Coronary artery (tissue), 2 donors: ENCODE results near the gene CCDC148.

ENCODE experiments used
- DNase-seq: peaks from one replicate; pipeline ENCODE4 v3.0.0-alpha.2; 2017; ENCODE audit warnings: low spot score
- H3K27ac ChIP-seq, 2 donors: fragments of 200-600 bp; sonication (generic); one replicate each; pipeline ENCODE4 v1.5.1; 2016 to 2019
- H3K4me3 ChIP-seq: fragments of 200-600 bp; sonication (generic); 2 replicates; pipeline ENCODE4 v1.5.1; 2016; ENCODE audit warnings: mild to moderate bottlenecking, moderate library complexity
- TF ChIP-seq, protein P1 (sequence below): fragments of 200-600 bp; sonication (generic); IDR thresholded peaks from one replicate; pipeline ENCODE4 v1.5.1; 2019; ENCODE audit warnings: antibody characterized with exemption

CCDC148 gene

DNA sequence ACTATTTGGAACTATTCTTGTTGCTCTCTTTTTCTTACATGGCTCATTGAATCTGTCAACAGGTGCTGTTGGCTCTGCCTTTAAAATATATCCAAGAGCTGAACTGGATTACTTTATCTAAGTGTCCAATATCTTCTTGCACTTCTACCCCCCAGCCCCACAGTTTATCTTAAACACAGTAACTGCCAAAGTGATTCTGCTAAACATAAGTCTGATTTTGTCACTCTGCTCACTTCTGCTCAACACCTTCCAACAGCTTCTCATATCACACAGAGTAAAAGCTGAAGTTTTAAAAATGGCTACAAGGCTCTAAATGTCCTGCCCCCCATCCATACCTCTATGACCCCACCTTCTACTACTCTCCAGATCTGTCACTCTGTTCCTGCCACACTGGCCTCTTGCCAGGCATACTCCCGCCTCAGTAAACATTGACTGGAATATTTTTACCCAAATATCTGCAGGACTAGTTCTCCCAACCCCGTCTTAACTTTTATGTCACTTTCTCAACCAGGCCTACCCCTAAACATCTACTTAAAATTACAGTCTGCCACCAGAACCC lies 130.7 kb downstream of the CCDC148 start:
- H3K27ac ChIP-seq, result no peak overlapping the region
- TF ChIP-seq, protein P1, sequence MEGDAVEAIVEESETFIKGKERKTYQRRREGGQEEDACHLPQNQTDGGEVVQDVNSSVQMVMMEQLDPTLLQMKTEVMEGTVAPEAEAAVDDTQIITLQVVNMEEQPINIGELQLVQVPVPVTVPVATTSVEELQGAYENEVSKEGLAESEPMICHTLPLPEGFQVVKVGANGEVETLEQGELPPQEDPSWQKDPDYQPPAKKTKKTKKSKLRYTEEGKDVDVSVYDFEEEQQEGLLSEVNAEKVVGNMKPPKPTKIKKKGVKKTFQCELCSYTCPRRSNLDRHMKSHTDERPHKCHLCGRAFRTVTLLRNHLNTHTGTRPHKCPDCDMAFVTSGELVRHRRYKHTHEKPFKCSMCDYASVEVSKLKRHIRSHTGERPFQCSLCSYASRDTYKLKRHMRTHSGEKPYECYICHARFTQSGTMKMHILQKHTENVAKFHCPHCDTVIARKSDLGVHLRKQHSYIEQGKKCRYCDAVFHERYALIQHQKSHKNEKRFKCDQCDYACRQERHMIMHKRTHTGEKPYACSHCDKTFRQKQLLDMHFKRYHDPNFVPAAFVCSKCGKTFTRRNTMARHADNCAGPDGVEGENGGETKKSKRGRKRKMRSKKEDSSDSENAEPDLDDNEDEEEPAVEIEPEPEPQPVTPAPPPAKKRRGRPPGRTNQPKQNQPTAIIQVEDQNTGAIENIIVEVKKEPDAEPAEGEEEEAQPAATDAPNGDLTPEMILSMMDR, result no peak
- H3K4me3 ChIP-seq, result no peak overlapping the region
- no peak for DNase-seq

DNA sequence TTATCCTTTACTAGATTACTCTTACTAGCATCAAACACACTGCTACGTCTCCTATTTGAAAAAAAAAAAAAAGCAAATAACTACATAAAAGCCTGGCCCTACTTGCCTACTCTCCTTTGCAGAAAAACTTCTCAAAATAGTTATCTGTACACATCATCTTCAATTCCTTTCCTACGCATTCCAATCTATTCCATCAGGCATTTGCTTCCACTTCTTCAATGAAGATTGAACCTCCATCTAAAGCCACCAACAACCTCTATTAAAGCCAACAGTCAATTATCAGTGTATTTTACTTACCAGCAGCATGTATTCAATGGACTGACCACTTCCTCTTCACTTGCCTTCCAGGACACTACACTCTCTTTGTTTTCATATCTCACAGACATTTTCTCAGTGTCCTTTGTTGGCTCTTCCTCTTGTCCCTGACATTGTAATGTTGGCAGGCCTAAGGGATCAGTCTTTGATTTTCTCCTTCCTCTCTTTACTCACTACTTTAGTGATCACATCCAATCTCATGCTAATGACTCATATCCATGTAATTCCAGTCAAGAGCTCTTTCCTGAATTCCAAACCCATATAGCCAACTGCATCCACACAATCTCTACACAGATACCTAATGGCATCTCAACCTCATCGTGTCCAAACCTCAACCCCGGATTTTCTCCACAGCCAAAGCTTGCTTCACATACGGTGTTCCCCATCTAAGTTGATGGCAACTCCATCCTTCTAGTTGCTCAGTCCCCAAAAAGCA lies 131.3 kb downstream of the CCDC148 start:
- no peak for DNase-seq
- H3K27ac ChIP-seq, result no peak overlapping the region
- TF ChIP-seq, protein P1, result no peak
- H3K4me3 ChIP-seq, result no peak overlapping the region

DNA sequence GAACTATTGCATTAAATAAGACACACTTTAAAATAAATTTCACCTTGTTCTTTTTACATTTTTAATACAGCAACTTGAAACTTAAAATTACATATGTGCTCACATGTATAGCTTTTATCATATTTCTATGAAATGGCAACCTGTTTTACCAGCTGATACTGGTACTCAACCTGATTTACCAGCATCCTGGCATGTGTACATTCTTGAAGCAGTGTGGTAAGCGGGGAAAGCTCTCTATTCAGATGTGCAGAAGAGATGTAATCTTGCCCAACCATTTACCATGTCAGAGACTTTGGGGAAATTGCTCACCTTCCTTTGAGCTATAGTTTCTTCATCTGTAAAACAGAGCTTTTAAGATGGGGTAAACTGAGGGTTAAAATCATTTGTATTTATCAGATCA lies 133.2 kb downstream of the CCDC148 start:
- TF ChIP-seq, protein P1, result no peak
- H3K4me3 ChIP-seq, result no peak overlapping the region
- no peak overlapping the region for H3K27ac ChIP-seq
- DNase-seq, result no peak

DNA sequence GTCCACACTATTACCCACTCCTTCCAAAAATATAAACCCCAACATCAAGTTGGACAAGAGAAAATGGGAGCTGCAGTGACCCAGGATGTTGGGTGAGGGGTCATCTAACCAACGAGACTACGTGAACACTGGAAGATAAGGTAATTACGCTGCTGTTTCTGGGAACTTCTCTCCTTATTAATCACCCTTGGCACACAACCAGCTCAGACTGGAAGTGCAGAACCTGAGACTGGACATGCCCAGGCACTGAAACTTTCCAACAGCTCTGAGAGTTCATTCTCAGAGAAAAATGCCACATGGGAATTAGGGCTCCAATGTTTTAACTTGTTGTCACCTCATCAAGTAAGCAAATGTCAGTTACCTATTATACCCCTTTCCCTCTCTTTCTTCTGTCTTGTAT lies 135.3 kb downstream of the CCDC148 start:
- H3K4me3 ChIP-seq, result no peak overlapping the region
- TF ChIP-seq, protein P1, result no peak
- no peak for DNase-seq

DNA sequence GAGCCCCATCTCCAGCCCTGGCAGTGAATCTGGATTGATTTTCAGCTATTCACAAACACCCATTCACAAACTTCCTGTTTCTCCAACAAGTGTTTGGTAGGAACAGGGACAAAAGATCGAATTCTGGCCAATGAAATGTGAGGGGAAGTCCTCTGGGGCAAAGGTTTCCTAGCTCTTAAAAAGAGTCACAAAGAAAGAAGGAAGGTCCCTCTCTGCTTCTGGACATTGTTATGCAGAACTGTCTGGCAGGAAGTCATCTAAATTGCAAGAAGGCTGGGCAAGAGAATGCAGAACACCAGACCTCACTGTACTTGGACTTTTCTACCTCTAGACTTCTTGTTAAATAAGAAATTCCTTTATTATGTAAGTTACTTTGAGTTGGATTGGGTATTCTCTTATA lies 137.3 kb downstream of the CCDC148 start:
- Histone ChIP-seq H3K27ac (no peak overlapping the region), H3K4me3 (no peak overlapping the region)
- DNase-seq, result no peak
- TF ChIP-seq, protein P1, result no peak

More for the DNA sequence above, 135.3 kb downstream of the CCDC148 start:
- H3K27ac ChIP-seq, result no peak overlapping the region

DNA sequence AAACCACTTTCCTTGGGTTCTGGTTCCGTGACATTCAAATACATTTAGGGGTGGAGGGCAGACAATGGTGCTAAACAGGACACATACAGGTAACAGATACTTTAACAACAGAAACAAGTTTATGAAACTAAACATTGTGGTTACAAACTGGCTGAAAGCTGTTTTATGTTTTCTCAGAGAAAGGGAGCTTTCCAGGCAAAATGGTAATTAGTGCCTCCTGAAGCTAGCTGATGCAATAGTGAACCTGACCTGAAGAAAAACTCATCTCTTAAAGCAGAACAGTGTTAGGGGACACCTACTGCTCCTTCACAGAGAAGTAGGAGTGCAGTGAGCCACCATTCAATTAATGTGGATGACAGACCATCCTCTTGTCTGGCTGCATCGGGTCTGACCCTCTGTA lies 138.9 kb downstream of the CCDC148 start:
- DNase-seq, result no peak
- Histone ChIP-seq H3K27ac (no peak overlapping the region), H3K4me3 (no peak overlapping the region)
- TF ChIP-seq, protein P1, result no peak
